SK-N-SH treated with all-trans-retinoic acid at 6 μM for 48 hours (cell line): ENCODE results near the gene SYCP2.

Experiments
- ATAC-seq: fragments of 200-7000 bp; cut with Tn5 transposase; 3 replicates; pipeline ENCODE4 v1.9.1; 2020; ENCODE audit warnings: mild to moderate bottlenecking, moderate library complexity
- ARNTL ChIP-seq: fragments of 450-650 bp; formaldehyde crosslinking; IDR thresholded peaks from 2 replicates; pipeline ENCODE4 v1.5.0; 2020; ENCODE audit warnings: low read depth, mild to moderate bottlenecking, moderate library complexity, borderline replicate concordance
- BACH2 ChIP-seq: fragments of 250-450 bp; sonication (Bioruptor Pico); IDR thresholded peaks from 2 replicates; pipeline ENCODE4 v1.9.0; 2021; ENCODE audit warnings: mild to moderate bottlenecking, borderline replicate concordance
- CSDC2 ChIP-seq: fragments of 250-450 bp; sonication (Bioruptor Pico); IDR thresholded peaks from 2 replicates; pipeline ENCODE4 v1.5.0; 2020; ENCODE audit warnings: mild to moderate bottlenecking, moderate library complexity
- ESRRG ChIP-seq: fragments of 250-450 bp; sonication (Bioruptor Pico); IDR thresholded peaks from 2 replicates; pipeline ENCODE4 v1.6.1; 2021; ENCODE audit warnings: mild to moderate bottlenecking
- GLIS3 ChIP-seq: fragments of 250-450 bp; sonication (Bioruptor Pico); IDR thresholded peaks from 2 replicates; pipeline ENCODE4 v1.5.0; 2020; ENCODE audit warnings: mild to moderate bottlenecking, moderate library complexity
- ISL1 ChIP-seq: fragments of 250-450 bp; sonication (Bioruptor Pico); IDR thresholded peaks from 2 replicates; pipeline ENCODE4 v2.1.2; 2022; ENCODE audit warnings: mild to moderate bottlenecking, moderate library complexity
- OSR1 ChIP-seq: fragments of 250-450 bp; sonication (Bioruptor Pico); IDR thresholded peaks from 2 replicates; pipeline ENCODE4 v1.8.0; 2022; ENCODE audit warnings: moderate library complexity, mild to moderate bottlenecking, inconsistent platforms
- PPARA ChIP-seq: fragments of 250-450 bp; sonication (Bioruptor Pico); IDR thresholded peaks from 2 replicates; pipeline ENCODE4 v1.5.0; 2020; ENCODE audit warnings: mild to moderate bottlenecking, borderline replicate concordance
- RARB ChIP-seq: fragments of 250-450 bp; sonication (Bioruptor Pico); IDR thresholded peaks from 2 replicates; pipeline ENCODE4 v1.8.0; 2021; ENCODE audit warnings: mild to moderate bottlenecking, moderate library complexity
- SNAI2 ChIP-seq: fragments of 250-450 bp; sonication (Bioruptor Pico); IDR thresholded peaks from 2 replicates; pipeline ENCODE4 v1.5.0; 2020; ENCODE audit warnings: mild to moderate bottlenecking, moderate library complexity
- TCF4 ChIP-seq: fragments of 250-450 bp; sonication (Bioruptor Pico); IDR thresholded peaks from 2 replicates; pipeline ENCODE4 v1.8.0; 2021; ENCODE audit warnings: mild to moderate bottlenecking, moderate library complexity, borderline replicate concordance
- TOX ChIP-seq: fragments of 250-450 bp; sonication (Bioruptor Pico); IDR thresholded peaks from 2 replicates; pipeline ENCODE4 v1.8.0; 2021; ENCODE audit warnings: mild to moderate bottlenecking, moderate library complexity, borderline replicate concordance
- ZFP3 ChIP-seq: fragments of 250-450 bp; sonication (Bioruptor Pico); IDR thresholded peaks from 2 replicates; pipeline ENCODE4 v1.5.0; 2020; ENCODE audit warnings: mild to moderate bottlenecking, moderate library complexity
- ZFP30 ChIP-seq: fragments of 450-650 bp; formaldehyde crosslinking; IDR thresholded peaks from 2 replicates; pipeline ENCODE4 v1.5.0; 2022; ENCODE audit warnings: mild to moderate bottlenecking, moderate library complexity
- ZNF565 ChIP-seq: fragments of 450-650 bp; formaldehyde crosslinking; conservative IDR thresholded peaks from 2 replicates; pipeline ENCODE4 v1.5.0; 2020; ENCODE audit warnings: low read depth, mild to moderate bottlenecking, moderate library complexity
- ZNF8 ChIP-seq: fragments of 450-650 bp; formaldehyde crosslinking; IDR thresholded peaks from 2 replicates; pipeline ENCODE4 v1.5.0; 2020; ENCODE audit warnings: mild to moderate bottlenecking, moderate library complexity
- TF ChIP-seq, protein P1 (sequence below): fragments of 250-450 bp; sonication (Bioruptor Pico); IDR thresholded peaks from 2 replicates; pipeline ENCODE4 v1.5.1; 2021; ENCODE audit warnings: mild to moderate bottlenecking, moderate library complexity
- TF ChIP-seq, protein P2 (sequence below): fragments of 250-450 bp; sonication (Bioruptor Pico); IDR thresholded peaks from 2 replicates; pipeline ENCODE4 v1.5.0; 2020; ENCODE audit warnings: mild to moderate bottlenecking, moderate library complexity
- TF ChIP-seq, protein P3 (sequence below): fragments of 250-450 bp; sonication (Bioruptor Pico); IDR thresholded peaks from 2 replicates; pipeline ENCODE4 v1.8.0; 2020; ENCODE audit warnings: mild to moderate bottlenecking, moderate library complexity, borderline replicate concordance
- TF ChIP-seq, protein P4 (sequence below): fragments of 250-450 bp; sonication (Bioruptor Pico); IDR thresholded peaks from 2 replicates; pipeline ENCODE4 v1.8.0; 2021; ENCODE audit warnings: low read depth, mild to moderate bottlenecking, moderate library complexity, borderline replicate concordance

SYCP2 gene

DNA sequence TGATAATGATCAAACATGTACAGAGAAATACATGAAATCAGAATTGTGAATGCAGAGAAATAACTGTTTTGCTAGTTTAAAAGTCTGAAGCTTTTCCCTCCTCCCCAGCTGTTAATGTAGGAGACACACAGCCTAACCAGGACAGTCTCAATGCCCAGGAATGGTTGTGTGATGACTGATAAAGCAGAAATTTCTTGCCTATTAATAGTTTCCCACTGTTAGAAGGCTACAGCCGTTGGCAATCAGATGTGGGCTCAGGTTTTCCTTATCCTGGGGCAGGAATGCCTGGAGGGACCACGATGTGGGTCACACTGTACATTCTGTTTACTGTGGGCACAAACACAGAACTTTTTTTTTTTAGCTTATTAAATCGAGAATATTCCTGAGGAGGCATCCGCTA lies 4.8 kb upstream of the SYCP2 start:
- no peak for ATAC-seq
- TF ChIP-seq ISL1 (CRISPR knock-in tag), result no peak
- TF ChIP-seq, protein P1, sequence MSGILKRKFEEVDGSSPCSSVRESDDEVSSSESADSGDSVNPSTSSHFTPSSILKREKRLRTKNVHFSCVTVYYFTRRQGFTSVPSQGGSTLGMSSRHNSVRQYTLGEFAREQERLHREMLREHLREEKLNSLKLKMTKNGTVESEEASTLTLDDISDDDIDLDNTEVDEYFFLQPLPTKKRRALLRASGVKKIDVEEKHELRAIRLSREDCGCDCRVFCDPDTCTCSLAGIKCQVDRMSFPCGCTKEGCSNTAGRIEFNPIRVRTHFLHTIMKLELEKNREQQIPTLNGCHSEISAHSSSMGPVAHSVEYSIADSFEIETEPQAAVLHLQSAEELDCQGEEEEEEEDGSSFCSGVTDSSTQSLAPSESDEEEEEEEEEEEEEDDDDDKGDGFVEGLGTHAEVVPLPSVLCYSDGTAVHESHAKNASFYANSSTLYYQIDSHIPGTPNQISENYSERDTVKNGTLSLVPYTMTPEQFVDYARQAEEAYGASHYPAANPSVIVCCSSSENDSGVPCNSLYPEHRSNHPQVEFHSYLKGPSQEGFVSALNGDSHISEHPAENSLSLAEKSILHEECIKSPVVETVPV (CRISPR knock-in tag), result no peak
- no peak for TF ChIP-seq ZFP3 (CRISPR knock-in tag)
- TF ChIP-seq, all 23 proteins: peak for 0

DNA sequence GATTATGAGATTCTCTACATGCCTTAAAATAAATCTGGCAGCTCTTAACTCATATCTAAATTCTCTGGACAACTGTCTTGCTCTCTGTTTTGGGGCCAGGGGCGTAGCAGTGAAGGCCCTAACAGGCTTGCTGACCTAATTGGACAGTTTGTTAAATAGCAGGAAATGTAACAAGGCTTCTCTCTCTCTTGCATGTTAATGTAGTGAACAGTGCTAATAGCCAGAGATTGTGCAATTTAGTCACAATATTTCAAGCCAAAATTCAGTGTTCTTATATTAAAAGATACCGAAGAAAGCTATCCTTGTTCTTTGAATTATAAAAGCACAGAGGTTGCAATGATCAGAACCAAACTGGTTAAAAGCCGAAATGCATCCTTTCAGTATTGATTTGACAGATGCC lies 3.7 kb upstream of the SYCP2 start:
- ATAC-seq, result no peak
- TF ChIP-seq OSR1, result no peak
- no peak for TF ChIP-seq CSDC2 (CRISPR knock-in tag)
- TF ChIP-seq TOX (CRISPR knock-in tag), result no peak
- no peak for TF ChIP-seq SNAI2
- no peak for TF ChIP-seq RARB (CRISPR knock-in tag)
- no peak for TF ChIP-seq GLIS3 (CRISPR knock-in tag)
- TF ChIP-seq TCF4 (CRISPR knock-in tag), result no peak
- TF ChIP-seq BACH2, result no peak
- TF ChIP-seq ARNTL (CRISPR knock-in tag), result no peak
- TF ChIP-seq PPARA (CRISPR knock-in tag), result no peak
- no peak for TF ChIP-seq ESRRG
- TF ChIP-seq, protein P2, sequence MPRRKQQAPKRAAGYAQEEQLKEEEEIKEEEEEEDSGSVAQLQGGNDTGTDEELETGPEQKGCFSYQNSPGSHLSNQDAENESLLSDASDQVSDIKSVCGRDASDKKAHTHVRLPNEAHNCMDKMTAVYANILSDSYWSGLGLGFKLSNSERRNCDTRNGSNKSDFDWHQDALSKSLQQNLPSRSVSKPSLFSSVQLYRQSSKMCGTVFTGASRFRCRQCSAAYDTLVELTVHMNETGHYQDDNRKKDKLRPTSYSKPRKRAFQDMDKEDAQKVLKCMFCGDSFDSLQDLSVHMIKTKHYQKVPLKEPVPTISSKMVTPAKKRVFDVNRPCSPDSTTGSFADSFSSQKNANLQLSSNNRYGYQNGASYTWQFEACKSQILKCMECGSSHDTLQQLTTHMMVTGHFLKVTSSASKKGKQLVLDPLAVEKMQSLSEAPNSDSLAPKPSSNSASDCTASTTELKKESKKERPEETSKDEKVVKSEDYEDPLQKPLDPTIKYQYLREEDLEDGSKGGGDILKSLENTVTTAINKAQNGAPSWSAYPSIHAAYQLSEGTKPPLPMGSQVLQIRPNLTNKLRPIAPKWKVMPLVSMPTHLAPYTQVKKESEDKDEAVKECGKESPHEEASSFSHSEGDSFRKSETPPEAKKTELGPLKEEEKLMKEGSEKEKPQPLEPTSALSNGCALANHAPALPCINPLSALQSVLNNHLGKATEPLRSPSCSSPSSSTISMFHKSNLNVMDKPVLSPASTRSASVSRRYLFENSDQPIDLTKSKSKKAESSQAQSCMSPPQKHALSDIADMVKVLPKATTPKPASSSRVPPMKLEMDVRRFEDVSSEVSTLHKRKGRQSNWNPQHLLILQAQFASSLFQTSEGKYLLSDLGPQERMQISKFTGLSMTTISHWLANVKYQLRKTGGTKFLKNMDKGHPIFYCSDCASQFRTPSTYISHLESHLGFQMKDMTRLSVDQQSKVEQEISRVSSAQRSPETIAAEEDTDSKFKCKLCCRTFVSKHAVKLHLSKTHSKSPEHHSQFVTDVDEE, result no peak

DNA sequence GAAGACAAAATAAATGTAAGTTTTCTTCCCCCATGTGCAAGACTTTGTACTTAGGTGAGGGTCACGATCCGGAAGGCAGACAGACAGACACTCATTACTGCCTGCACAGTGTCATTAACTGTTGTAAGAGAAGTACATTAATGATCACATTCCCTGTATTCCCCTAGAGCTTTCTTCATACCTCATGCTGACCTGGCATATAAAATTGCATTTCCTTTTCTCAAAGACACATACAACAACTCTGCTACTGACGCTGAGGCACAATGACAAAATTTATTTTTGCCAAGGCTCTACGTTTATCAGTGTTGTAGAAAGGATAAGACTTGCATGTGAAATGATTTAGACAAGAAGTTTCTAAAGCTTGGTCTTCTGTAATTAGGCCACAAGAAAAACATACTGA lies 3.0 kb upstream of the SYCP2 start:
- TF ChIP-seq, protein P3, sequence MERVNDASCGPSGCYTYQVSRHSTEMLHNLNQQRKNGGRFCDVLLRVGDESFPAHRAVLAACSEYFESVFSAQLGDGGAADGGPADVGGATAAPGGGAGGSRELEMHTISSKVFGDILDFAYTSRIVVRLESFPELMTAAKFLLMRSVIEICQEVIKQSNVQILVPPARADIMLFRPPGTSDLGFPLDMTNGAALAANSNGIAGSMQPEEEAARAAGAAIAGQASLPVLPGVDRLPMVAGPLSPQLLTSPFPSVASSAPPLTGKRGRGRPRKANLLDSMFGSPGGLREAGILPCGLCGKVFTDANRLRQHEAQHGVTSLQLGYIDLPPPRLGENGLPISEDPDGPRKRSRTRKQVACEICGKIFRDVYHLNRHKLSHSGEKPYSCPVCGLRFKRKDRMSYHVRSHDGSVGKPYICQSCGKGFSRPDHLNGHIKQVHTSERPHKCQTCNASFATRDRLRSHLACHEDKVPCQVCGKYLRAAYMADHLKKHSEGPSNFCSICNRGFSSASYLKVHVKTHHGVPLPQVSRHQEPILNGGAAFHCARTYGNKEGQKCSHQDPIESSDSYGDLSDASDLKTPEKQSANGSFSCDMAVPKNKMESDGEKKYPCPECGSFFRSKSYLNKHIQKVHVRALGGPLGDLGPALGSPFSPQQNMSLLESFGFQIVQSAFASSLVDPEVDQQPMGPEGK (CRISPR knock-in tag), result no peak
- no peak for TF ChIP-seq BACH2
- TF ChIP-seq CSDC2 (CRISPR knock-in tag), result no peak
- no peak for TF ChIP-seq ZNF8
- no peak for TF ChIP-seq ZNF565 (CRISPR knock-in tag)
- TF ChIP-seq TCF4 (CRISPR knock-in tag), result no peak
- TF ChIP-seq, protein P2, result no peak
- TF ChIP-seq RARB (CRISPR knock-in tag), result no peak
- TF ChIP-seq ESRRG, result no peak
- TF ChIP-seq ZFP3 (CRISPR knock-in tag), result no peak
- TF ChIP-seq, all 23 proteins: peak for 0
- no peak for ATAC-seq

DNA sequence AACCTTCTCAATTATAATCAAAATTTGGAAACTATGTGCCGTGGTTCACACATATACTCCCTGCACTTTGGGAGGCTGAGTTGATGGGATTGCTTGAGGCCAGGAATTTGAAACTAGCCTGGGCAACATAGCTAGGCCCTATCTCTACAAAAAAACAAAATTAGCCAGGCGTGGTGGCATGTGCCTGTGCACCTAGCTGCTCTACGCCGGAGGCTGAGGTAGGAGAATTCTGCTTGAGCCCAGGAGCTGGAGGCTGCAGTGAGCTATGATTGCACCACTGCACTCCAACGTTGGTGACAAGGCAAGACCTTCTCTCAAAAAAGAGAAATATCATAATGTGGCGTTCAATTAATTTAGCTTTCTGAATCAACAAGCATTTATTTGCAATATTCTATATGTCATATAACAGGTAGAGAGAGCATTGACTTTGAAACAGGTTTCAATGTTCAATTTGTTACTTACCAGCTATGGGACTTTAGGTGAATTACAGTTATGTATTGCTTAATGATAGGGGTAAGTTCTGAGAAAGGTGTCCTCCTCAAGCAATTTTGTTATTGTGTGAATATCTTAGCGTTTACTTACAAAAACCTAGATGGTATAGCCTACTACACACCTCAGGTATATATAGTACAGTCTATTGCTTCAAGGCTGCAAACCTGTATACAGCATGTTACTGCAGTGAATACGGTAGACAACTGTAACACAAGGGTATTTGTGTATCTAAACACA lies 2.2 kb upstream of the SYCP2 start:
- no peak for ATAC-seq
- TF ChIP-seq ZFP3 (CRISPR knock-in tag), result no peak
- TF ChIP-seq, protein P2, result no peak
- TF ChIP-seq, protein P4, sequence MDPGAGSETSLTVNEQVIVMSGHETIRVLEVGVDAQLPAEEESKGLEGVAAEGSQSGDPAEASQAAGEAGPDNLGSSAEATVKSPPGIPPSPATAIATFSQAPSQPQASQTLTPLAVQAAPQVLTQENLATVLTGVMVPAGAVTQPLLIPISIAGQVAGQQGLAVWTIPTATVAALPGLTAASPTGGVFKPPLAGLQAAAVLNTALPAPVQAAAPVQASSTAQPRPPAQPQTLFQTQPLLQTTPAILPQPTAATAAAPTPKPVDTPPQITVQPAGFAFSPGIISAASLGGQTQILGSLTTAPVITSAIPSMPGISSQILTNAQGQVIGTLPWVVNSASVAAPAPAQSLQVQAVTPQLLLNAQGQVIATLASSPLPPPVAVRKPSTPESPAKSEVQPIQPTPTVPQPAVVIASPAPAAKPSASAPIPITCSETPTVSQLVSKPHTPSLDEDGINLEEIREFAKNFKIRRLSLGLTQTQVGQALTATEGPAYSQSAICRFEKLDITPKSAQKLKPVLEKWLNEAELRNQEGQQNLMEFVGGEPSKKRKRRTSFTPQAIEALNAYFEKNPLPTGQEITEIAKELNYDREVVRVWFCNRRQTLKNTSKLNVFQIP (CRISPR knock-in tag), result no peak
- TF ChIP-seq ZFP30 (CRISPR knock-in tag), result no peak
- no peak for TF ChIP-seq ESRRG
- TF ChIP-seq ZNF565 (CRISPR knock-in tag), result no peak
- no peak for TF ChIP-seq BACH2
- TF ChIP-seq, protein P1 (CRISPR knock-in tag), result no peak
- no peak for TF ChIP-seq TCF4 (CRISPR knock-in tag)
